Measurements from ENCODE around the gene BMPR1B.

DNA sequence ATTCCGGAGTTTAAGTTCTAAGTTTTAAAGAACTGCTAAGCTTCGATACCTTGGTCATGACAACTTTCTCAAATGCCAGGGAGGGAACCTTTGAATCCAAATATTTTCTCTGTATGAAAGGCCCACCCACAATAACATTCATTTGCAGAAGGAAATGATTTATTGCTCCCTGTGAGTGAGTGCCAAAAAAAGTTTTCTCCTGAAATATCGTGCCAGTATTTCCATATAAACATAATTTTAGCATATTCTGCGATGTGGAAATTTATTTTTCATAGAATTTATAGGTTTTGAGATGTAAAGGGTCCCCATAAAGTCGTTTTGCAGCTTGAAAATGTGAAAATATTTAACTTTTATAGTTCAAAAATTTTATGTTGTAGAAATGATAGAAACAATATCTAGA is 53.9 kb downstream of the BMPR1B start:
- TF ChIP-seq, protein P1, sequence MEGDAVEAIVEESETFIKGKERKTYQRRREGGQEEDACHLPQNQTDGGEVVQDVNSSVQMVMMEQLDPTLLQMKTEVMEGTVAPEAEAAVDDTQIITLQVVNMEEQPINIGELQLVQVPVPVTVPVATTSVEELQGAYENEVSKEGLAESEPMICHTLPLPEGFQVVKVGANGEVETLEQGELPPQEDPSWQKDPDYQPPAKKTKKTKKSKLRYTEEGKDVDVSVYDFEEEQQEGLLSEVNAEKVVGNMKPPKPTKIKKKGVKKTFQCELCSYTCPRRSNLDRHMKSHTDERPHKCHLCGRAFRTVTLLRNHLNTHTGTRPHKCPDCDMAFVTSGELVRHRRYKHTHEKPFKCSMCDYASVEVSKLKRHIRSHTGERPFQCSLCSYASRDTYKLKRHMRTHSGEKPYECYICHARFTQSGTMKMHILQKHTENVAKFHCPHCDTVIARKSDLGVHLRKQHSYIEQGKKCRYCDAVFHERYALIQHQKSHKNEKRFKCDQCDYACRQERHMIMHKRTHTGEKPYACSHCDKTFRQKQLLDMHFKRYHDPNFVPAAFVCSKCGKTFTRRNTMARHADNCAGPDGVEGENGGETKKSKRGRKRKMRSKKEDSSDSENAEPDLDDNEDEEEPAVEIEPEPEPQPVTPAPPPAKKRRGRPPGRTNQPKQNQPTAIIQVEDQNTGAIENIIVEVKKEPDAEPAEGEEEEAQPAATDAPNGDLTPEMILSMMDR (IDR thresholded peaks at IDR 0.05), result no peak
- TF ChIP-seq POLR2AphosphoS5 (IDR thresholded peaks at IDR 0.05), result no peak
- no peak for TF ChIP-seq POLR2A (IDR thresholded peaks at IDR 0.05)

Data from prostate gland (tissue), 2 donors.